ENCODE results near the gene SLC7A1. TPM values are rescaled to one million over a fixed set of nuclear protein-coding genes. Genes with fewer than 3 reads are reported as not detected.

Gene SLC7A1
- total RNA-seq, 4 donors from 2014 or later = 1.6 to 4.6 (median 3.7) TPM

DNA sequence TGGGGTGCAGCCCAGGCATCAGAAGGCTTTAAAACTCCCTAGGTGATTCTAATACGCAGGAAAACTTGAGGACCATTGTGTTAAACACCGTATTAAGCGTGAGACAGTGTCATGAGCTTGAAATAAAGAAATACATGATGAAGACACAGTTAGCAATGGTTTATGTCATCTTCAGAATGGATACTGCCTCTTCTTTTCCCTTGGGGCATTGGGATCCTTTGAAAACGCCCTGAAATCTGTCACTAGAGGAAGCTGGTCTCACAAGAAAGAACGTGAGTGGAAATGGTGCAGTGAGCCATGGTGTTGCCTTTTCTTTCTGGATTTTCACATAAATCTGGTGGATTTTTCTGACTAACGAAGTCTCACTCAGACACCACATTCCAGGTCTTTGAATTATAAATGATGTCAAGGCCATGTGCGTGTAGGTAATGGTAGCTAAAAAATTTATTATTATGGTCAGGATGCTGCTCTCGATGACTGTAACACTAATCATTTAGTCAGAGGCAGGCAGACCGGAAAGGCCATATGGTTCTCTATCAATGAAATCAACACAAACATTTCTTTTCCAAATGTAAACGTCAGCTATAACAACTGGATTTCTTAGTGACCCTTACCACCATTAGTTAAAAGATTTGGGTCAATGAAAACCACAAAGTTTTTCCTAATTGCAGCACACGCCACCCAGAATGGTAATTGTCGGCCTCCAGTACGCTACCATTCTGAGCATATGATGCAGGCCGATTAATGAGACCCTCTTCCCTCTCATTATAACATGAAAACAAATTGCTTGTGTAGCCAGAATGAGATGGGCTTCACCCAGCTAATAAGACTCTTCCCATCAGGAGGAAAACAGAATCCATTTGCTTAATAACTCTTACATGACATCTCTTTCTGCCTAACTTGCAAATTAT, 105.6 kb downstream of the SLC7A1 start:
- Histone ChIP-seq H3K27ac (no peak overlapping the region), H3K36me3 (no peaks in the 10 kb centered on the region), H3K4me3 (no peak overlapping the region), H3K9me3 (no peaks in the 10 kb centered on the region), H3K4me1 (no peaks in the 10 kb centered on the region), H3K27me3 (peaks cover 0 to 9% (median 7%) of the 10 kb centered on the region in 3 donors)
- ATAC-seq (no peak), DNase-seq (no peak)
- TF ChIP-seq, protein P1, sequence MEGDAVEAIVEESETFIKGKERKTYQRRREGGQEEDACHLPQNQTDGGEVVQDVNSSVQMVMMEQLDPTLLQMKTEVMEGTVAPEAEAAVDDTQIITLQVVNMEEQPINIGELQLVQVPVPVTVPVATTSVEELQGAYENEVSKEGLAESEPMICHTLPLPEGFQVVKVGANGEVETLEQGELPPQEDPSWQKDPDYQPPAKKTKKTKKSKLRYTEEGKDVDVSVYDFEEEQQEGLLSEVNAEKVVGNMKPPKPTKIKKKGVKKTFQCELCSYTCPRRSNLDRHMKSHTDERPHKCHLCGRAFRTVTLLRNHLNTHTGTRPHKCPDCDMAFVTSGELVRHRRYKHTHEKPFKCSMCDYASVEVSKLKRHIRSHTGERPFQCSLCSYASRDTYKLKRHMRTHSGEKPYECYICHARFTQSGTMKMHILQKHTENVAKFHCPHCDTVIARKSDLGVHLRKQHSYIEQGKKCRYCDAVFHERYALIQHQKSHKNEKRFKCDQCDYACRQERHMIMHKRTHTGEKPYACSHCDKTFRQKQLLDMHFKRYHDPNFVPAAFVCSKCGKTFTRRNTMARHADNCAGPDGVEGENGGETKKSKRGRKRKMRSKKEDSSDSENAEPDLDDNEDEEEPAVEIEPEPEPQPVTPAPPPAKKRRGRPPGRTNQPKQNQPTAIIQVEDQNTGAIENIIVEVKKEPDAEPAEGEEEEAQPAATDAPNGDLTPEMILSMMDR (IDR thresholded peaks at IDR 0.05 in 4 of 5, conservative IDR thresholded peaks at IDR 0.05 in 1 of 5) = no peak
- no peak for TF ChIP-seq POLR2A (IDR thresholded peaks at IDR 0.05)
- in situ Hi-C loops (cut with MboI; ENCODE audit: low sequenced_read_pairs in 4 of 4) = no loop called here
- intact Hi-C loops (cut with DNase I; ENCODE audit: low total_unique reads) = no loop called here

DNA sequence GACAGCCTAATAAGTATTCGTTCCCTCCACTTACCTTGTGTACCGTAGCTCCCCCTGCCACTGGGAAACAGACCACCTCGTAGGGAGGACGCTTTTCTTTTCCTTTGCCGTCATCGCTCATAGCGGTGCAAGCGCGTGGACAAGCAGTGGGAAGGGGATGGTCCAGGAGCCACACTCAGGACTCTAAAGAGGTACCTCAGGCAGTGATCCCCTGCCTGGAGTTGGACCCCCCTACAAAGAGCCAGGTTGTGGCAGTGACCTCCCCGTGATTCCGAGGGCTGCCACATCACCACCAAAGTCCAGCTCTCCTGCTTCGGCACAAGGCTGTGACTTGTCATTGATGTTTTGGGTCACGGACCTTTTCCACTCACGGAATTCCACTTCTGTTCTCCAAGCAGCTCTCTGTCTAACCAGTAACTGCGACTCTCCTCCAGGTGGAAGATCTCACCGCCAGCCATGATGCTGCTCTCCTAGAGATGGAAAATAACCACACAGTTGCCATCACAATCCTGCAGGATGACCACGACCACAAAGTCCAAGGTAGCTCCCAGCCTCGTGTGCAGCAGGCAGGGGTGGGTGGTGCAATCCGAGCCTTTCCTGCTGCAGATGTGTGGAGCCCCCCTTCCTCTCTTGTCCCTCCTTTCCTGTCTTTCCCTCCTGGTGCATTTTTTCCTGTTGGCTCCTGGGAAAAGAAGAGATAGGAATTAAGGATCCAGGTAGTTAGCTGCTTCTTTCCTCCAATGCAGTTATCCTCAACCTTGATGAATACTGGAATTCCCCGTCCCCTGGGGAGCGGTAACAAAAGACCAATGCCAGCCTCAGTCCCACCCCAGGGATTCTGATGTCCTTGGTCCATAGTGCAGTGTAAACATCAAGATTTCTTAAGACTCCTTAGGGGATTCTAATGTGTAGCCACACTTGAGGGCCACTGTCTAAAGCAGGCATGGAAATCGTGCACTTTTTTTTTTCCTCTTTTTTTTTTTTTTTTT, 107.7 kb downstream of the SLC7A1 start:
- Histone ChIP-seq H3K27me3 (no peaks in the 10 kb centered on the region), H3K9me3 (no peaks in the 10 kb centered on the region), H3K27ac (no peak overlapping the region), H3K4me1 (no peaks in the 10 kb centered on the region), H3K36me3 (no peaks in the 10 kb centered on the region), H3K4me3 (no peak overlapping the region)
- no peak for ATAC-seq
- TF ChIP-seq POLR2A (IDR thresholded peaks at IDR 0.05) = no peak
- TF ChIP-seq, protein P1 (IDR thresholded peaks at IDR 0.05 in 4 of 5, conservative IDR thresholded peaks at IDR 0.05 in 1 of 5) = no peak
- in situ Hi-C loops (cut with MboI; ENCODE audit: low sequenced_read_pairs in 4 of 4) = no loop called here
- DNase-seq = no peak
- intact Hi-C loops (cut with DNase I; ENCODE audit: low total_unique reads) = no loop called here

DNA sequence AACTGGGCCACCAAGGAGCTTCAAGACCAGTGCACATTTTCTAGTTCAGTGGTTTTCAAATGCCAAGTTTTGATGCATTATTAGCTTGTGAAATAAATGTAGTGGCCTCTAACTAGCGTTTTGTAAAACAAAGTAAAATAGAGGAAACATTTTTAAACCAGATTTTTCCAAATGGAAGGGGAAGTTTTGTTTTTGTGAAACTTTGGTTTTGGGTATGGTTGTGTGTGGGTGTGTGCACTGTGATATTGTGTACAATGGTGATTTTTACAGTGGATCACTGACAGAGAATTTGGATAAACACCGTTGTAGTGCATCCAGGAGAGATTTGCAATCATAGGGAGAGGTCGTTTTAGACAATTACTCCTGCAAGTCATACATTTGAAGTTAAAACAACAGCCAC, 108.9 kb downstream of the SLC7A1 start:
- intact Hi-C loops (cut with DNase I; ENCODE audit: low total_unique reads) = no loop called here
- Histone ChIP-seq H3K27ac (no peak overlapping the region), H3K4me1 (no peaks in the 10 kb centered on the region), H3K27me3 (no peaks in the 10 kb centered on the region), H3K4me3 (no peak overlapping the region), H3K9me3 (no peaks in the 10 kb centered on the region), H3K36me3 (no peaks in the 10 kb centered on the region)
- DNase-seq (no peak), ATAC-seq (no peak)
- in situ Hi-C loops (cut with MboI; ENCODE audit: low sequenced_read_pairs in 4 of 4) = no loop called here
- TF ChIP-seq POLR2A (IDR thresholded peaks at IDR 0.05) = no peak
- TF ChIP-seq, protein P1 (IDR thresholded peaks at IDR 0.05 in 4 of 5, conservative IDR thresholded peaks at IDR 0.05 in 1 of 5) = no peak

DNA sequence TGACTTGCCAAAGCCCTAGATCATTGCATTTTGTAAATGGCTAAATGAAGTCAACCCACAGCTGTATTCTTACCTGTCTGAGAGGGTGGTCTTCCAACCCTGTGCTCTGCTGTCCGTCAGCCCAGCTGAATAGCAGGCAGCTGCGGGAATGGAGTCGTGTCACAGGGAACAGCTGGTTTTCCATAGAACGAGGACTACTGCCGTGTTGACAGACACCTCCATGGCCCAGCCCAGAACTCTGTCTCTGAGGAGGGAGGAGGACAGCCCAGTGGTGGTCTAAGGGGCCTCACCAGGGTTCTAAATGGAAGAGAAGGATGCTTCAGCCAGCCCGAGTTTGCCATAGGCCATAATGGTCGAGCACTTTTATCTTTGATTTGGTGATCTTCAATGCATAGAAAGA, 110.7 kb downstream of the SLC7A1 start:
- no peak for ATAC-seq
- intact Hi-C loops (cut with DNase I; ENCODE audit: low total_unique reads) (no loop called here), in situ Hi-C loops (cut with MboI; ENCODE audit: low sequenced_read_pairs in 4 of 4) (no loop called here)
- Histone ChIP-seq H3K4me1 (no peaks in the 10 kb centered on the region), H3K36me3 (no peaks in the 10 kb centered on the region), H3K27ac (no peak overlapping the region), H3K4me3 (no peak overlapping the region), H3K27me3 (no peaks in the 10 kb centered on the region), H3K9me3 (no peaks in the 10 kb centered on the region)
- DNase-seq = no peak
- no peak for TF ChIP-seq POLR2A (IDR thresholded peaks at IDR 0.05)
- TF ChIP-seq, protein P1 (IDR thresholded peaks at IDR 0.05 in 4 of 5, conservative IDR thresholded peaks at IDR 0.05 in 1 of 5) = no peak
